Transverse colon (tissue), 4 donors: ENCODE data around the gene PKP3. TPM values are rescaled to one million over a fixed set of nuclear protein-coding genes. Genes with fewer than 3 reads are reported as not detected.

Source experiments
- DNase-seq: peaks from one replicate; pipeline ENCODE4 v3.0.0-alpha.2; 2019
- H3K27ac ChIP-seq, 4 donors: fragments of 200-600 bp; sonication (generic); 2 replicates each; pipeline ENCODE4 v1.5.1; 2016 to 2018; ENCODE audit warnings: inconsistent platforms in 4 of 4
- H3K27me3 ChIP-seq: fragments of 200-600 bp; sonication (generic); 2 replicates; pipeline ENCODE4 v1.5.1; 2017; ENCODE audit warnings: inconsistent platforms
- H3K36me3 ChIP-seq, 4 donors: fragments of 200-600 bp; sonication (generic); 2 replicates each; pipeline ENCODE4 v1.5.1; 2017 to 2019; ENCODE audit warnings: inconsistent platforms in 4 of 4
- H3K4me1 ChIP-seq, 4 donors: fragments of 200-600 bp; sonication (generic); 2 replicates each; pipeline ENCODE4 v1.5.1; 2017 to 2020; ENCODE audit warnings: inconsistent platforms in 4 of 4
- H3K4me3 ChIP-seq, 4 donors: fragments of 200-600 bp; sonication (generic); 1 replicate in 1 of 4; 2 replicates in 3 of 4; pipeline versions ENCODE4 v1.5.1 to v1.6.1; 2017 to 2019; ENCODE audit warnings: inconsistent platforms in 4 of 4
- H3K9me3 ChIP-seq, 2 donors: fragments of 200-600 bp; sonication (generic); 2 replicates each; pipeline ENCODE4 v1.5.1; 2017 to 2019; ENCODE audit warnings: inconsistent platforms in 2 of 2
- EP300 ChIP-seq: sonication (generic); formaldehyde crosslinking; IDR thresholded peaks from one replicate; pipeline ENCODE4 v1.6.1; 2017; ENCODE audit warnings: antibody characterized with exemption, low read depth
- POLR2A ChIP-seq: fragments of 450-650 bp; IDR thresholded peaks from one replicate; pipeline ENCODE4 v1.6.1; 2016; ENCODE audit warnings: antibody characterized with exemption, mild to moderate bottlenecking, moderate library complexity
- POLR2AphosphoS5 ChIP-seq, 3 donors: sonication (generic); formaldehyde crosslinking; IDR thresholded peaks; one replicate each; pipeline ENCODE4 v1.6.1; 2016; ENCODE audit warnings: antibody characterized with exemption in 3 of 3
- WGBS, 2 donors: methylation state at CpG; one replicate each; pipeline ENCODE4 v1.1.5; 2018; ENCODE audit warnings: low coverage in 1 of 2; 5-methylcytosine and 5-hydroxymethylcytosine counted together
- in situ Hi-C, 4 donors: fragments of 200-750 bp; cut with MboI; loops; one replicate each; pipeline versions ENCODE4 v1.15.0 to v1.15.1; 2017; ENCODE audit warnings: low sequenced_read_pairs in 3 of 4, low pct_ligation_motif_present in 1 of 4, low pct_unique_long_range_greater_than_20kb in 1 of 4
- intact Hi-C: fragments of 100-400 bp; cut with DNase I; formaldehyde crosslinking; loops from one replicate; pipeline ENCODE4 v1.15.1; 2023; ENCODE audit warnings: low total_unique reads
- total RNA-seq, 4 donors: library from RNA; depleted of rRNA; stranded (reverse); fragments of >200 nt; gene quantifications; one replicate each; pipeline ENCODE4 v1.1.0, GENCODE V29; 2016
- TF ChIP-seq, protein P1 (sequence below), 5 experiments: fragments of 200-600 bp in 3 of 5; fragments of 450-650 bp in 2 of 5; sonication (generic) in 3 of 5; IDR thresholded peaks; 1 replicate in 2 of 5; 2 replicates in 3 of 5; pipeline ENCODE4 v1.5.1; 2016 to 2017; ENCODE audit warnings: antibody characterized with exemption in 5 of 5, inconsistent platforms in 3 of 5, mild to moderate bottlenecking in 2 of 5, moderate library complexity in 1 of 5

PKP3 gene
- total RNA-seq, 4 donors from 2014 or later: 159 to 359 (median 200) TPM

DNA sequence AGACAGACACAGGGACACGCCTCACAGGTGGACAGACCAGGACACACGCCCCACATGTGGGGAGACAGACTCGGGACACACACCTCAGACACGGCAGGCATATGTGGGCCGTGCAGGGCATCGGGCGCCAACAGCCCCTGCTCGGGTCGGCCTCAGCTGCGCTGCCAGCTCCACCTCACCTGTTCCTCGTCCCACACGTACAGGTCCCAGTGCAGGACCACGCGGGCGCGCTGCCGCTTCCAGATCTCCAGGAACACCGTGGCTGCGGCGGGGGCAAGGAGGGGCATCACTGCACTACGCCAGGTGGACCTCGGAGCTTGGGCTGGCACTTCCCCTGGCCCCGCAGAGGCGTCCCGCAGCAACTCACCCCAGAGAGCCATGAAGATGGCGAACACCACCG is 35.4 kb downstream of the PKP3 start:
- intact Hi-C loops (no loop called here), in situ Hi-C loops (no loop called here)
- 91% methylated on average over 25 of the region's 27 CpGs; no CpG with 5 or more reads in 1 of the 2 donors for WGBS, 2 donors
- no peak overlapping the region for H3K4me3 ChIP-seq
- no peaks in the 10 kb centered on the region for H3K4me1 ChIP-seq
- no peaks in the 10 kb centered on the region for H3K36me3 ChIP-seq
- no peak overlapping the region for H3K27ac ChIP-seq
- TF ChIP-seq POLR2AphosphoS5 (IDR thresholded peaks at IDR 0.05) (peak in 1 of 3 donors; percentile 5), EP300 (no peak), POLR2A (no peak)
- TF ChIP-seq, protein P1, sequence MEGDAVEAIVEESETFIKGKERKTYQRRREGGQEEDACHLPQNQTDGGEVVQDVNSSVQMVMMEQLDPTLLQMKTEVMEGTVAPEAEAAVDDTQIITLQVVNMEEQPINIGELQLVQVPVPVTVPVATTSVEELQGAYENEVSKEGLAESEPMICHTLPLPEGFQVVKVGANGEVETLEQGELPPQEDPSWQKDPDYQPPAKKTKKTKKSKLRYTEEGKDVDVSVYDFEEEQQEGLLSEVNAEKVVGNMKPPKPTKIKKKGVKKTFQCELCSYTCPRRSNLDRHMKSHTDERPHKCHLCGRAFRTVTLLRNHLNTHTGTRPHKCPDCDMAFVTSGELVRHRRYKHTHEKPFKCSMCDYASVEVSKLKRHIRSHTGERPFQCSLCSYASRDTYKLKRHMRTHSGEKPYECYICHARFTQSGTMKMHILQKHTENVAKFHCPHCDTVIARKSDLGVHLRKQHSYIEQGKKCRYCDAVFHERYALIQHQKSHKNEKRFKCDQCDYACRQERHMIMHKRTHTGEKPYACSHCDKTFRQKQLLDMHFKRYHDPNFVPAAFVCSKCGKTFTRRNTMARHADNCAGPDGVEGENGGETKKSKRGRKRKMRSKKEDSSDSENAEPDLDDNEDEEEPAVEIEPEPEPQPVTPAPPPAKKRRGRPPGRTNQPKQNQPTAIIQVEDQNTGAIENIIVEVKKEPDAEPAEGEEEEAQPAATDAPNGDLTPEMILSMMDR (IDR thresholded peaks at IDR 0.05): no peak
- DNase-seq: no peak
- H3K9me3 ChIP-seq: no peaks in the 10 kb centered on the region
- no peaks in the 10 kb centered on the region for H3K27me3 ChIP-seq

DNA sequence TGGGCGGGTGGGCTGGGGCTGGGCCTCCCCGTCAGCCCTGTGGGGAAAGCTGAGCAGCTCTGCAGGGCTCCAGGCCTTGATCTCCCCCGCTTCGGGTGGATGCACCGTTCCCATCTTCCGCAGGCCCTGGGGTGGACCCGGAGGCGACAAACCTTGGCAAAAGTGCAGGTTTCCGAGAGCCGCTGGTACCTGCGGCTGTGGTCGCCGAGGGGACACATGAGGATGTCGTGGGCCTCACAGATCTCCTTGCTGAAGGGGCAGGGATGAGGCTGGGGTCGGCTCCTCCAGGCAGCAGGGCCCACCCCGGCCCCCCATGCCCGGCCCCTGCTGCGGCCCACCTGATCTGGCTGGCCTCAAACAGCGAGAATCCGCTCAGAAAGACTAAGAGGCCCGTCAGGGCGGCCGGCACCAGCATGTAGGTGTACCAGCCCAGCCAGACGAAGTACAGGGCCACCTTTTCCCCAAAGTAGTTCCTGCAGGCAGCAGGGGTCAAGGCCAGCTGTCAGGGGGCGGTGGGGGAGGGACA is 36.0 kb downstream of the PKP3 start:
- DNase-seq: no peak
- 72% methylated on average over 13 of the region's 25 CpGs; no CpG with 5 or more reads in 1 of the 2 donors for WGBS, 2 donors
- Histone ChIP-seq H3K36me3 (no peaks in the 10 kb centered on the region), H3K27me3 (no peaks in the 10 kb centered on the region), H3K4me1 (no peaks in the 10 kb centered on the region), H3K27ac (no peak overlapping the region), H3K4me3 (no peak overlapping the region), H3K9me3 (no peaks in the 10 kb centered on the region)
- intact Hi-C loops (no loop called here), in situ Hi-C loops (no loop called here)
- no peak for TF ChIP-seq POLR2A
- TF ChIP-seq, protein P1 (IDR thresholded peaks at IDR 0.05): no peak
- TF ChIP-seq POLR2AphosphoS5 (IDR thresholded peaks at IDR 0.05): no peak
- TF ChIP-seq EP300: no peak

DNA sequence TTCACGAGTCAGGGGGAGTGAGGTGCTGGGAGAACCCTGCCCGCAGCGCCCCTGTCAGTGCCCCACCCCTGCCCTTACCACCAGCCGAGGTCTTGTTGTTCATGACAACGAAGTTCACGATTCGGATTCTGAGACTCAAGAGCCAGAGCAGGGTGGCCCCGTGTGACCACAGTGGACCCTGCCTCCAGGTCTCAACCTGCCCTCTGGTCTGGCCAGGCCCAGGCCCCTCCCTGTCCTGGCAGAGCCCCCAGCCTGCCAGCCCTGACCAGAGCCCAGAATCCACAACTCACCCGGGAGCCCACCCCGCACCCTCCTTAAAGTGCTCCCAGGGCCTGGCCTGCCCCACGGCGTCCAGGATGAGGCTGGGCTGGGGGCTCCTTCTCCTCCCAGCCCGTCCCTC is 37.9 kb downstream of the PKP3 start:
- 96% methylated on average over 13 of the region's 13 CpGs; no CpG with 5 or more reads in 1 of the 2 donors for WGBS, 2 donors
- Histone ChIP-seq H3K4me1 (no peaks in the 10 kb centered on the region), H3K27me3 (no peaks in the 10 kb centered on the region), H3K36me3 (no peaks in the 10 kb centered on the region), H3K27ac (no peak overlapping the region), H3K4me3 (no peak overlapping the region), H3K9me3 (no peaks in the 10 kb centered on the region)
- TF ChIP-seq POLR2AphosphoS5 (IDR thresholded peaks at IDR 0.05): no peak
- TF ChIP-seq, protein P1 (IDR thresholded peaks at IDR 0.05): no peak
- no peak for TF ChIP-seq EP300
- TF ChIP-seq POLR2A: no peak
- DNase-seq: no peak
- in situ Hi-C loops (no loop called here), intact Hi-C loops (no loop called here)

DNA sequence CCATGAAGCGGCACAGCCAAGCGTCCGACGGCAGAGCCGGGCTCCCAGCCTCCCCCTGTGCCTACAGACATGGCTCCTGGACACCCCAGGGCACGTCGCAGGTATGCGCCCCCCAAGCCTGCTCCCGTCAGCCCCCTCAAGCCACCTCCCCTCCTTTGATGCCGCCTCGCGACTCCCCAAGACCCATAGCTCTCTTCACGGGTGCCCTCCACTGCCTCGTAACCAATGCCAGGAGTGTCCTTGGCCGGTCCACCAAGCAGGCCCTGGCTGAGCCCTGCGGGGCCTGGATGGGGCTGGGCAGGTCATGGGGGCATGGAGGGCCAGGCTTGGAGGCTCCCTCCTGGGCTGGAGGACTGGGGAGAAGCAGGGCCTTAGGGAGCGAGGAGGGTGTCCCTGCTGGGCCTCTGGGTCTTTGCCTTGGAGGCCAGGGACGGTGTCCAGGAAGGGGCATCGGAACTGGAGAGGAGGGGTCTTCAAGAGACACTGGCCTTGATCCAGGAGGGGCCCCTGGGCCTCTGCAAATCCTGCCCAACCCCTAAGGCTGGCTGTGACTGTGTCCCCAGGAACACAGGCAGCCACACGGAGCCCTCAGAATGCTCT is 38.6 kb downstream of the PKP3 start:
- 88% methylated on average over 20 of the region's 20 CpGs; no CpG with 5 or more reads in 1 of the 2 donors for WGBS, 2 donors
- Histone ChIP-seq H3K4me1 (no peaks in the 10 kb centered on the region), H3K27ac (no peak overlapping the region), H3K36me3 (no peaks in the 10 kb centered on the region), H3K9me3 (no peaks in the 10 kb centered on the region), H3K27me3 (no peaks in the 10 kb centered on the region), H3K4me3 (no peak overlapping the region)
- DNase-seq: no peak
- in situ Hi-C loops (no loop called here), intact Hi-C loops (no loop called here)
- TF ChIP-seq, protein P1 (IDR thresholded peaks at IDR 0.05): no peak
- TF ChIP-seq POLR2AphosphoS5 (IDR thresholded peaks at IDR 0.05): no peak
- TF ChIP-seq EP300: no peak
- TF ChIP-seq POLR2A: no peak
